ENCODE data around the gene SCIN. TPM values are rescaled to one million over a fixed set of nuclear protein-coding genes. Genes with fewer than 3 reads are reported as not detected.

Gene SCIN
- total RNA-seq, 1 donor from 2014 or later, result 3.3 TPM

- peak overlapping the region; percentile 26 for H3K27ac Mint-ChIP-seq
- peak; percentile 63 for TF ChIP-seq CTCF (IDR thresholded peaks at IDR 0.05; ENCODE audit: unreplicated experiment)
- H3K27me3 Mint-ChIP-seq (ENCODE audit: low read depth), result no peaks in the 10 kb centered on the region
- H3K36me3 Mint-ChIP-seq, result no peaks in the 10 kb centered on the region
- DNase-seq (ENCODE audit: low spot score in 2 of 2, unreplicated experiment in 2 of 2), result no peak
- H3K4me3 Mint-ChIP-seq, result no peak overlapping the region
- peaks cover 41% of the 10 kb centered on the region for H3K4me1 Mint-ChIP-seq
- no peaks in the 10 kb centered on the region for H3K9me3 Mint-ChIP-seq
These were observed 68.4 kb downstream of the SCIN start for GRCh38 chr7:12638851-12639456.

DNA sequence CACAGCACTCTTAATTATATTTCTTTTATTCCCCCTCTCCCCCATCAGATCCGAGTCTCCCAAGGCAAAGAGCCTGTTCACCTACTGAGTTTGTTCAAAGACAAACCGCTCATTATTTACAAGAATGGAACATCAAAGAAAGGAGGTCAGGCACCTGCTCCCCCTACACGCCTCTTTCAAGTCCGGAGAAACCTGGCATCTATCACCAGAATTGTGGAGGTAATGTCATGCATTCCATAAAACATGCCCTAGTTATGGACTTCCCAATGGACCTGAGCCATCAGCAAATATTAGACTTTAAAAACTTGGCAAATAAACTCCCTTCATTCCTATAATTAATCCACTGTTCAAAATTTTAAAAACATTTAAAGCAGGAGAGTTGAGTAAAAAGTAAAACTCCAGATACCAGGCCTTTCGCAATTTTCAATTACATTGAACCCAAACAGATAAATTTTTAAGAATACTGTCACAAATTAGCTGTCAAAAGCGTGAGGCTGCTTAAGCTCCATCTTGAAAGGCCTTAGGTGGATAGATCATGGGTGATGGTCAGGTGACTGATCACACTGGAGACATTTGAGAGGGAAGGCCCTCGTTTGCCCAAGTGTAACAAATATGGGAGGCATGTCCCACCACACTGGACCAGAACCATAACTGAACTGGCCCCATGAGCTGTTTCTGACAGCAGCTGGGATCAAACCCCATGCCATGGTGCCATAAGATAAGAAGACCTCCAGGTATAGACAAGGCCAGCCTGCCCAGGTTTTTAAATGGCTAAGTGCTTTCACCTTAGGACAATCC lies 70.0 kb downstream of the SCIN start:
- Mint-ChIP-seq H3K4me3 (no peak overlapping the region), H3K4me1 (peaks cover 41% of the 10 kb centered on the region), H3K36me3 (no peaks in the 10 kb centered on the region), H3K27ac (peak overlapping the region; percentile 85), H3K27me3 (ENCODE audit: low read depth) (no peaks in the 10 kb centered on the region), H3K9me3 (no peaks in the 10 kb centered on the region)
- TF ChIP-seq CTCF (IDR thresholded peaks at IDR 0.05; ENCODE audit: unreplicated experiment), result no peak
- no peak for DNase-seq (ENCODE audit: low spot score in 2 of 2, unreplicated experiment in 2 of 2)

- no peak for TF ChIP-seq CTCF (IDR thresholded peaks at IDR 0.05; ENCODE audit: unreplicated experiment)
- DNase-seq (ENCODE audit: low spot score in 2 of 2, unreplicated experiment in 2 of 2), result no peak
- Mint-ChIP-seq H3K36me3 (no peaks in the 10 kb centered on the region), H3K9me3 (no peaks in the 10 kb centered on the region), H3K4me1 (peaks cover 37% of the 10 kb centered on the region), H3K27me3 (ENCODE audit: low read depth) (no peaks in the 10 kb centered on the region), H3K4me3 (no peak overlapping the region), H3K27ac (no peak overlapping the region)
These were observed 70.7 kb downstream of the SCIN start for GRCh38 chr7:12641196-12641595.

- H3K27me3 Mint-ChIP-seq (ENCODE audit: low read depth), result no peaks in the 10 kb centered on the region
- H3K36me3 Mint-ChIP-seq, result no peaks in the 10 kb centered on the region
- H3K4me3 Mint-ChIP-seq, result no peak overlapping the region
- no peaks in the 10 kb centered on the region for H3K9me3 Mint-ChIP-seq
- no peak for DNase-seq (ENCODE audit: low spot score in 2 of 2, unreplicated experiment in 2 of 2)
- TF ChIP-seq CTCF (IDR thresholded peaks at IDR 0.05; ENCODE audit: unreplicated experiment), result no peak
- H3K4me1 Mint-ChIP-seq, result peaks cover 33% of the 10 kb centered on the region
- no peak overlapping the region for H3K27ac Mint-ChIP-seq
These were observed 72.0 kb downstream of the SCIN start for GRCh38 chr7:12642508-12642907.

DNA sequence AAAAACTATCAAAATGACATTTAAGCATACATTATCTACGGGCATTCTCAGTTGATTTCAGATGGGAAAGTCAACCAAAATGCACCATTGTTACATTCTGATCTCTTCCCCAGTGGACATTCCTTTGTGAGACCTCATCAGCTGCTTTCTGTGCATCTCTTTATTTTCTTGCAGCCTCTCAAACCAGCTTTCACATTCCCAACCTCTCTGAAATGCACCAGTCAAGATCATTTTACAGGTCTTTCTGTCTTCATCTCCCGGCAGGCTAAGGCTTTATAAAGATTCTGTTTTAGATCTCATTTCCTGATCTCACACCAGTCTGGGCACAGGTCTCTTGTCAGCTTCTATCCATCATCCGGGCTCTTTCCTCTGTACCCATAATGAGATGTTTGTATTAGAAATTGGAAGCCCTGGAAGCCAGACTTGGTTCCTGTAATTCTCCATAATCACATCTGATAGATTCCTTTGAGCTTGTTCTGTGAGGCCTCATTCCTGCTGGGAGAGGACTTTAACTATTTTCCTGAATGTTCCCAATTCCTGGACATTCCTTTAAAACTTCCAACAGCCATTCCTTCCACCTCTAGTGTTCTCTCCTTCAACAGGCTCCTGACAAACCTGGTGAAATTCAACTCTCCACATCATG lies 72.6 kb downstream of the SCIN start:
- Mint-ChIP-seq H3K27ac (no peak overlapping the region), H3K4me3 (no peak overlapping the region), H3K36me3 (no peaks in the 10 kb centered on the region), H3K4me1 (peaks cover 31% of the 10 kb centered on the region), H3K27me3 (ENCODE audit: low read depth) (no peaks in the 10 kb centered on the region), H3K9me3 (no peaks in the 10 kb centered on the region)
- no peak for DNase-seq (ENCODE audit: low spot score in 2 of 2, unreplicated experiment in 2 of 2)
- no peak for TF ChIP-seq CTCF (IDR thresholded peaks at IDR 0.05; ENCODE audit: unreplicated experiment)

Data from mesothelial cell of epicardium (in vitro differentiated cells).